HepG2 (cell line): ENCODE data around the gene FUZ. TPM values are rescaled to one million over a fixed set of nuclear protein-coding genes. Genes with fewer than 3 reads are reported as not detected.
A peak's percentile ranks its signal among the peaks of the same experiment; 100 is the strongest.

Experiments used
- CCDC6 ChIP-seq: sonication (generic); formaldehyde crosslinking; IDR thresholded peaks from 2 replicates; pipeline ENCODE4 v1.8.1; 2022; ENCODE audit warnings: mild to moderate bottlenecking, missing genetic modification reagents, moderate library complexity
- FOXA3 ChIP-seq: IDR thresholded peaks from 2 replicates; pipeline ENCODE4 v1.6.1; 2016; ENCODE audit warnings: missing genetic modification reagents, missing compliant biosample characterization
- KLF12 ChIP-seq: sonication (generic); formaldehyde crosslinking; IDR thresholded peaks from 2 replicates; pipeline ENCODE4 v1.4.0; 2020; ENCODE audit warnings: missing genetic modification reagents, borderline replicate concordance
- MTERF4 ChIP-seq: sonication (generic); formaldehyde crosslinking; IDR thresholded peaks from 2 replicates; pipeline ENCODE4 v1.8.0; 2023; ENCODE audit warnings: mild to moderate bottlenecking, missing genetic modification reagents
- MXI1 ChIP-seq: IDR thresholded peaks from 3 replicates; pipeline ENCODE4 v1.6.1; 2012; ENCODE audit warnings: low read depth, low read length, inconsistent platforms, borderline replicate concordance
- NFE2L2 ChIP-seq: fragments of 150-350 bp; IDR thresholded peaks from 2 replicates; pipeline ENCODE4 v1.6.1; 2014; ENCODE audit warnings: low read length
- RBFOX2 ChIP-seq: fragments of 200-400 bp; formaldehyde crosslinking; IDR thresholded peaks from 2 replicates; pipeline ENCODE4 v1.6.1; 2017; ENCODE audit warnings: low read depth, mild to moderate bottlenecking, low read length
- THYN1 ChIP-seq: sonication (generic); formaldehyde crosslinking; IDR thresholded peaks from 2 replicates; pipeline ENCODE4 v1.8.1; 2023; ENCODE audit warnings: low read depth, mild to moderate bottlenecking, moderate library complexity, missing genetic modification reagents, borderline replicate concordance
- ZFX ChIP-seq: sonication (generic); formaldehyde crosslinking; IDR thresholded peaks from 2 replicates; pipeline ENCODE4 v1.4.0; 2020; ENCODE audit warnings: mild to moderate bottlenecking, low read depth, missing genetic modification reagents, moderate library complexity
- ZGPAT ChIP-seq: IDR thresholded peaks from 2 replicates; pipeline ENCODE4 v1.6.1; 2016; ENCODE audit warnings: mild to moderate bottlenecking
- ZHX2 ChIP-seq, 2 experiments: sonication (generic) in 1 of 2; formaldehyde crosslinking in 1 of 2; IDR thresholded peaks; 2 replicates each; pipeline versions ENCODE4 v1.6.1 to v1.9.0; 2014 to 2022; ENCODE audit warnings: antibody characterized with exemption in 1 of 2, borderline replicate concordance in 1 of 2, inconsistent platforms in 1 of 2, low read depth in 1 of 2, missing genetic modification reagents in 1 of 2
- ZNF101 ChIP-seq: sonication (generic); formaldehyde crosslinking; IDR thresholded peaks from 2 replicates; pipeline ENCODE4 v1.4.0; 2020; ENCODE audit warnings: mild to moderate bottlenecking, low read depth, missing genetic modification reagents, borderline replicate concordance
- ZNF281 ChIP-seq: sonication (generic); formaldehyde crosslinking; IDR thresholded peaks from 2 replicates; pipeline ENCODE4 v1.4.0; 2020; ENCODE audit warnings: missing genetic modification reagents, borderline replicate concordance
- ZNF383 ChIP-seq: sonication (generic); formaldehyde crosslinking; IDR thresholded peaks from 2 replicates; pipeline ENCODE4 v1.4.0; 2020; ENCODE audit warnings: missing genetic modification reagents, mild to moderate bottlenecking, borderline replicate concordance
- ZNF713 ChIP-seq: sonication (generic); formaldehyde crosslinking; IDR thresholded peaks from 2 replicates; pipeline ENCODE4 v1.4.0; 2020; ENCODE audit warnings: mild to moderate bottlenecking, missing genetic modification reagents
- ZNF788 ChIP-seq: sonication (generic); formaldehyde crosslinking; IDR thresholded peaks from 2 replicates; pipeline ENCODE4 v1.5.0; 2020; ENCODE audit warnings: mild to moderate bottlenecking, missing genetic modification reagents, borderline replicate concordance
- ZNF879 ChIP-seq: sonication (generic); formaldehyde crosslinking; IDR thresholded peaks from 2 replicates; pipeline ENCODE4 v1.8.1; 2023; ENCODE audit warnings: missing genetic modification reagents
- ZNF883 ChIP-seq: sonication (generic); formaldehyde crosslinking; IDR thresholded peaks from 2 replicates; pipeline ENCODE4 v1.5.1; 2020; ENCODE audit warnings: mild to moderate bottlenecking, missing genetic modification reagents; ENCODE audit errors: not compliant biosample characterization
- polyA plus RNA-seq, 8 experiments: library from polyadenylated mRNA; depleted of rRNA in 3 of 8; stranded (reverse) in 7 of 8; unstranded in 1 of 8; fragments of >200 nt; fragmentation: Illumina TruSeq in 4 of 8; extraction: Trizol in 4 of 8; gene quantifications; 2 replicates each; pipeline versions ENCODE4 v1.2.1 to v1.2.3, GENCODE V29; 2011 to 2016; ENCODE audit warnings: low read depth in 4 of 8, missing spikeins in 1 of 8, mixed read lengths in 1 of 8; ENCODE audit not compliant: insufficient read depth in 1 of 8
- total RNA-seq, 5 experiments: library from RNA; depleted of rRNA; stranded (reverse); fragments of >200 nt; fragmentation: Illumina TruSeq; extraction: Trizol; gene quantifications; 2 replicates each; pipeline ENCODE4 v1.2.3, GENCODE V29; 2016; ENCODE audit warnings: low read depth in 1 of 5

FUZ gene
- total and polyA plus RNA-seq, 2 of the 13 experiments (the other 11 are each of a cell fraction or from before 2014, with no cell fraction given), result 0.08 TPM; not detected in 1

GRCh38 chr19:49771674-49772139 is 41.4 kb downstream of the FUZ start (continued):
- TF ChIP-seq CCDC6 (no peak), ZHX2 (IDR thresholded peaks at IDR 0.05; ENCODE audit: low read depth) (peak; percentile 69), ZHX2 (CRISPR knock-in tag; IDR thresholded peaks at IDR 0.05; ENCODE audit: borderline replicate concordance) (no peak), NFE2L2 (no peak), MXI1 (peak; percentile 25; the same call in 1 of the 3 replicates), ZNF788 (CRISPR knock-in tag) (peak; percentile 71; the same call in 1 of the 2 replicates), ZNF713 (CRISPR knock-in tag) (no peak), ZNF101 (CRISPR knock-in tag) (no peak), FOXA3 (CRISPR knock-in tag) (peak; percentile 20; the same call in 1 of the 2 replicates), THYN1 (CRISPR knock-in tag) (no peak), ZNF879 (CRISPR knock-in tag) (no peak), ZGPAT (CRISPR knock-in tag) (0 out of 2 replicates have a peak, but pooled peaks have one; percentile 32), ZNF281 (CRISPR knock-in tag) (no peak), KLF12 (0 out of 2 replicates have a peak, but pooled peaks have one; percentile 22), ZFX (CRISPR knock-in tag) (peak; percentile 92), RBFOX2 (peak; percentile 42; the same call in 1 of the 2 replicates), ZNF383 (CRISPR knock-in tag) (no peak), ZNF883 (peak; percentile 37), MTERF4 (peak; percentile 73)
